GM21367 (cell line): Measurements from ENCODE around the gene BAHCC1.

Source experiments
- ATAC-seq: cut with Tn5 transposase; IDR thresholded peaks from one replicate; pipeline ENCODE4 v1.9.1; 2021; ENCODE audit not compliant: unreplicated experiment

Gene BAHCC1

DNA sequence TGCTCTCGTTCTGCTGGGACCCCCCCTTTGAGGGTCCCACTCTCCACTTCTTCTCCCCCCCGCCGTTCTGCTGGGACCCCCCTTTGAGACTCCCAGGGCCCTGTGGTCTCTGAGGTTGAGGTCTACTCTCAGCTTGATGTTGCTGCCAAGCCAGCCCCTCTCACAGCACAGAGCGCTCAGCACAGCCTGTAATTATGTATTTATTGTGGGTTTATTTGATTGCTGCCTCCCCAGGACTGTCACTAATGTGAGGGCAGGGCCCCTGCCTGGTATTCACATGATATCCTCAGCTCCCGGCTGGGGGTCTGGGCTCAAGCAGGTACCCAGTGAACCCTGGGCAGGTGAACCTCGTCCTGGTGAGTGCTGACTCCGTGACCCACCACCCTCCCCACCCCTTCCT is 81.9 kb downstream of the BAHCC1 start:
- no peak for ATAC-seq

DNA sequence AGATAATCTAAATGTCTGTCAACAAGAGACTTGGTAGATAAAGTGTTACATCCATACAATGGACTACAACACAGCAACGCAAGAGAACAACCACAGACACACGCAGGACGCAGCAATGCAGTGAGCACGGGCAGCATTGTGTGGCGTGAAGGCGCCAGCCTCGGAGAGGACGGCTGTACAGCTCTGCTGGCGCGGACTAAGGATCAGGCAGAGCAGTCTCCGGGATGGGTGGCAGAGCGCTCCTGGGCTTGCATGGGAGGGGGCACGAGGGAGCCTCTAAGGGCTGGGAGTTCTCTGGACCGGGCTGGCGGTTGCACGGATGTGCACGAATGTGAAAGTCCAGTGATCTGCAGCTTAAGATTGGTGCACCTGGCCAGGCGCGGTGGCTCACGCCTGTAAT is 82.9 kb downstream of the BAHCC1 start:
- ATAC-seq: no peak

DNA sequence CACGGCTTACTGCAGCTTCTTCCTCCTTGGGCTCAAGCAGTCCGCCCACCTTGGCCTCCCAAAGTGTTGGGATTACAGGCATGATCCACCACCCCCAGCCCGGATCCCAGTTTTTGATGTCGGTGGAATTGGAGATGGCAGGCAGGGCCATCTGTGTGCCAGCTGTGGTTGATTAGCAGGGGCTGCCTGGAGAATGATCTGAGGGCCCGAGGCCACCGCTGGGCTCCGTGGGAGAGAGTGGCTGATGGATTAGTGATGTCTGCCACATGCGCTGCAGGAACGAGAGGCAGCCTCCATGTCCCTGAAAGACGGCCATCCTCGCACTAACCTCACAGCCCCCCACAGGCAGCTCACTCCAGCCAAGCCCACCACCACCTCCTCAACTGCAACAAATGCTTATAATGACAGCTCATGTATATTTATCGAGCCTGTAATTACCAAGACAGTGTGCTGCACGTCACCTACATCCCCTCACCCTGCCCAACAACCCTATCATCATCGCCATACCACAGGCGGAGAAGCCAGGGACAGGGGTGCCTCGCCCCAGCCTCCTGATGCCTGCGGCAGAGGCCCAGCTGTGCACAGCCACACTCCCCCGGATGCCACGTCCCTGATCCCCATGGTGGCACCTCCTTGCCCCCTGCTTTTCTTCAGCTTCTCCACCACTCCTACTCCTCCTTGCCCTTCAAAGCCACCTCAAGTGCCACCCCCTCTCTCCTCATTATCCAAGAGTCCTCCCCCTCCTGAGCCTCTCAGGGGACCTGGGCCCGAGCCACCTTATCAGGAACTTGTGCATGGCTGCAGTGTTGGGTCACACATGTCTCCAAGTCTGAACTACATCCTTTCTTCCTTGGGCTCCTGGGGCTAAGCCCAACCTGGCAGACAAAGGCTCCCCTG is 84.2 kb downstream of the BAHCC1 start:
- ATAC-seq: no peak

DNA sequence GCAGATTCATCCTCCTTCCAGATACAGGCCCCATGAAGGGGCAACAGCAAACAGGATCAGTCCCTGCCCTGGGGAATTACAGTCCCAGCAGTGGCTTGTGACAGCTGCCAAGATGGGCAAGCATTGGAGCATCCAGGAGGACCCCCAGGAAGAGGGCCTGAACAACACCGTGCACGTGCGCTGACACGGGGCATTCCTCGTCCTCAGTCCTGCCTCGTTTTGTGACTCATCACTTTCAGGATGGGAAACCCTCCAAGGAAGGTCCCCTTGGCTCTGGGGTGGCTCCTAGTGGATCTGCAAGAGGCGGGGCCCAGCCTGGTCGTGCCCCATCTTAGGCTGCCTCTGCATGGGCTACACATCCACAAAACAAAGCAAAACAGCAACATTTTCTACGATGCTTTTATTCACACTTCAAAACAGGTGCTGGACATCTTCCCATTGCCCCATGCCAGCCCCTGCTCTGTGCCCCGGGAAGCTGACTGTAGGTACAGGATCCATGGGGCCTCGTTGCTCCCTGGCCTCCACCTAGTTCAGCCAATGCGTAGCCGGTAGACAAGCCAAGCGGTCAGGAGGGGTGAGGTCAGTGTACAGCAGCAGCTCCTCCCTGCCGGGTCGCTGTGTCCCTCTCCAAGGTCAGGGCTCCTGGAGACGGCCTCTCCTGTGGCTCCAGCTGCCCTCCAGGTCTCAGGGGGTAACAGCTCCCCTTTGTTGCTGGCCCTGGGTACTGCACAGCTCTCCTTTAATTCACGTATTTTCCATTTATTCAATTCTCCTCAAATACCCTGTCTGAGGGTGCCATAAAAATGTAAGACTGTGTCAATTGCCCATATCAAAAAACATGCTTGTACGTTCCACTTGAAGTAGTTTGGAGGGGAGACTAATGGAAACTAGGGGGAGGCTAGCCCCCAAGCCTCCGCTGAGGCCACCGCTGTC is 85.1 kb downstream of the BAHCC1 start:
- no peak for ATAC-seq

DNA sequence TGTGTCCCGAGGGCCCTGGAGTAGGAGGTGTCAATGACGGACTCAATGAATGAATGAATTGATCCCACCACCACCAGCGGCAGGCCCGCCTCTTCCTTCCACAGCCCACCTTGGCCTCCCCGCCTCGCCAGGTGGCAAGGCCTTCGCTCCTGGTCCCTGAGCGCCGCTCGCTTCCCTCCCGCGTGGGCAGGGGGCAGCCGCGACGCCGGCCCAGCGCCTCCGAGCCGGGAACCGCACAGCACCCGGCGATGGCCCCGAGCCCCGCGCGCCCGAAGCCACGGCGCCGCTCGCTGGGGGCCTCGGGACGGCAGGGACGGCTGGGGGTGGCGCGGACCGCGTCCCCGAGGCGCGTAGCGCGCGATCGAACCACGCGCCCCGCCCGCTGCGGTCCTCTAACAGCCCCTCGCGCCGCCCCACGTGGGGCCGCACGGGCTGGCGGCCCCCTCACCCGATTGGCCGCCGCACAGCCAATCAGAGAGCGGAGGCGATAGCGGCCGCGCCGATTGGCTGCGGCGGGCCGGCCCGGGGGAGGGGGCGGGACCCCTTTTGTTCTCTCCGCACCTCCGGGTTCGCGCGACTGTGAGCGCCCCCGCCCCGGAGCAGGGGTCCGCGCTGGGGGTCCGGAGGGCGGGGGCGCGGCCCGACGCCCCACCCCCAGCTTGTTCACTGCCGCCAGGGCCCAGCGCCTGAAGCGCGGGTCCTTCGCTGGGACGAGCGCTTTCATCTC is 86.0 kb downstream of the BAHCC1 start:
- no peak for ATAC-seq

DNA sequence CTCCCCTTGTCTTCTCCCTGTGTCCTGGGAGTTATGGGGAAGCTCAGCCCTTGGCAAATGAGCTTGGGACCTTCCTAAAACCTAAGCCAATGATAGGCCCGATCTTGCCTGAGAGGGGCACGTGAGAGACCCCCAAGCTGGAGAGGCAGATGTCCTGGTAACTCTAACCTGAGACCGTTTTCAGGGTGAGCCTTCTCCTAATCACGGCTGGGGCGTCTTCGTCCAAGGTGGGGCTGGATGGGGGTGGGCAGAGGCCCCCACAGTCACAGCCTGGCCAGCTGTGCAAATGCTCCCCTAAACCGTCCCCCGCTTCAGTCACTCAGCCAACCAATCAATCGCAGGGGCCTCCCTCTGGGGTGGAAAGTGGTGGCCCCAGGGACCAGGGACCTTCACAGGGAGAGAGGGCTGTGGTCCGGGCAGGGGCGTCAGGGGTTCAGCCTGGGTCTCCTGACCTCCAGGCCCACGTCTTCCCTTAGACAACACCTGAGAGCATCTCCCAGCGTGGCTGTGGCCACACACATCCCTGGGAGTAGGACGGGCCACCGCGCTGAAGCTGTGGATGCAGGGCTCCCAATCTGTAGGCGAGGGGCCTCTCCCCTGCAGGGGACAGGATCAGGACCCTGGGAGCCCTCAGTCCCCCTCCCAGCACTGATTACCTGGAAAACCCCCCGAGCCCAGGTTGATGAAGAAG is 86.7 kb downstream of the BAHCC1 start:
- no peak for ATAC-seq

DNA sequence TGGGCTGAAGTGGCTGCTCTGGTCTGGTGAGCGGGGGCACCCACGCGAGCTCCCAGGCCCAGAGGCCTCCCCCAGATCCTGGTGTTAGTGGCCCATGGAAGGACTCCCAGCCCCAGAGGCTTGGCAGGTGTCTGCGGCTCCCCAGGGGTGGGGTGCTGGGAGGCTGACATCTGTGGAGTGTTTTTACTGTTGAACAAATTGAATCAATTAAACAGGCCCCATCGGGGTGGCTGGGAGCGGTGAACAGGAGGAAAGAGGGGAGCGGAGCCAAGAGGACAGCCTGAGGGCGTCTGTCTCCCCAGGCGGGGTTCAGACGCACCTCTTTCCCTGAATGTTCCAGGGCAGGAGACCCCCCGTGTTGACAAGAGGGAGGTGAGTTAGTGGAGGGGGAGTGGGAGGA is 87.4 kb downstream of the BAHCC1 start:
- ATAC-seq: no peak

DNA sequence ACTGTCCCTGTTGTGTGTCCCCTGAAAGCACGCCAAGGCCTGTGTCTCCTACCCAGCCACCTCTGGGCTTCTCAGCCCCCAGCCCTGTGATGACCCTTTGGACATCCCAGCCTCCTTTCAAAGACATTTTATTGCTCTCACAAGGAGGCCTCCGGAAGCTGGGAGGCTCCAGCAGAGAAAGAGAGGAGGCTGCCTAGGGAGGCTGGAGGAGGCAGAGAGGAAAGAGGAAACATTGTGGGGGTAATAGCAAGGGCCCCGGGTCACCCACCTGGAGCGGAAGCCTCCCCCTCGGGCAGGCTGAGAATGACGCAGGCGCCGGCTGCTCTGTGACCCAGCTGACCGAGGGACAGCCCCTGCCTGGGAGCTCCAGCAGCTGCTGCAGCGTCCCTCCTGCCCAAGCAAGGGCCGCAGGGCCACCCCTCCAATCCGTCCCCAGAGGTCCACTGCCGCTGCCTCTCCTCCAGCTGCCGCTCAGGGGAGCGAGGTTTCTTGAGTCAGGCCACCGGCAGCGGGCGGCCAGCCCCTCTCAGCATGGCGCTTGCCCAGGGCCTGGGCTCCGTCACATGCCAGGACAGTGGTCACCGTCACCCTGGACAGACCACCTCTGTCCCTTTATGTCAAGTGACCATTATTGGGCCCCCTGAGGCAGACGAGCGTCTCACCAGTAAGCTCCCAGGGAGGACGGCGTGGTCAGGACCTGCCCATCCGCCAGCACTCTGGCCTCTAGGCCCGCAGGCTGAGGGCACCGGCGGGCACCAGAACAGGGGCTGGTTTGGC is 88.0 kb downstream of the BAHCC1 start:
- no peak for ATAC-seq

DNA sequence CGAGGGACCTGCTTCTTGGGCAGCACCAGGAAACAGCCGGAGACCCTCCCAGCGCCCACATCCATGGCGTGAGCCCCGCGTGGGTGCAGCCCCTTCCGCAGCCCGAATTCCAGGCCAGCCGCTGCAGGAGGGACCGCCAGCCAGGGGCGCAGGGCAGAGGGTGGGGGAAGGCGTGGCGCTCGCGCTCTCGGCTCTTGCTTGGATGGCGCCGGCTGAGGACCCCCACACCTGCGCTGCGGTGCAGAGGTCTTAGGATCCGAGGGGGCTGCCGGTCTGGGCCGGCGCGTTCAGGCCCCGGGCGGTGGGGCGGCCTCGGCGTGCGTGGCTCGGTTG is 88.6 kb downstream of the BAHCC1 start:
- no peak for ATAC-seq

DNA sequence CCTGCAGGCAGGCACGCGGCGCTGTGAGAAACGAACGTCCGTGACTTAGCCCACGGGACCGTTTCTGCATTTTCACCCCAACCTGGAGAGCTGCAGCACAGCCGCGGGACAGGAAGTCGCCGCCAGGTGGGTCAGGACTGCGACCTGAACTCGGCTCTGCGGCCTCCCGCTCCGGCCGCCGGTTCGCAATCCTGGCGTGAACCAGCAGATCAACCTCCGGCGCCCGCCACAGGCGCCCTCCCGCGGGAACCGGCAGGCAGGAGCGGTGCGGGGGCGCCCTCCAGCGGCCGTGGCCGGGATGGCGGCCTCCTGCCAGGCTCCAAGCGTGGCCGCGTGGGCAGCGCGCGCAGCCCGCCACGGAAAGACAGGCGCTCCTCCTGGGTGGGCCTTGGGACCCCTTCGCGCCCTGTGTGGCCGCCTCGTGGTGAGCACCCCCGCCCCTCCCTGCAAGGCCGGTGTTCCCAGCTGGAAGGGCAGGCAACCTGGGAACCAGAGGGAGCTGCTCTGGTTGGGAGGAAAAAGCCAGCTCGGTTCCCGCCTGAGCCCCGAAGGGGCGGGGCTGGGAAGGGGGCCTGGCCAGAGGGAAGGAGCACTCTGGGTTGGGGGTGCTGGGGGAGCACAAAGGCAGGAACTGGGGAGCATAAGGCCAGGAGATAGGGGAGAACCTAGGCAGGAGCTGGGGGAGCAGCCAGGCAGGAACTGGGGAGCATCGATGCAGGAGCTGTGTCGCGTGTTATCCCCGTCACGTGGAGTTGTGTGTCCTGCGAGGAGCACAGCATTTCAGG is 89.1 kb downstream of the BAHCC1 start:
- peak; percentile 47 for ATAC-seq

DNA sequence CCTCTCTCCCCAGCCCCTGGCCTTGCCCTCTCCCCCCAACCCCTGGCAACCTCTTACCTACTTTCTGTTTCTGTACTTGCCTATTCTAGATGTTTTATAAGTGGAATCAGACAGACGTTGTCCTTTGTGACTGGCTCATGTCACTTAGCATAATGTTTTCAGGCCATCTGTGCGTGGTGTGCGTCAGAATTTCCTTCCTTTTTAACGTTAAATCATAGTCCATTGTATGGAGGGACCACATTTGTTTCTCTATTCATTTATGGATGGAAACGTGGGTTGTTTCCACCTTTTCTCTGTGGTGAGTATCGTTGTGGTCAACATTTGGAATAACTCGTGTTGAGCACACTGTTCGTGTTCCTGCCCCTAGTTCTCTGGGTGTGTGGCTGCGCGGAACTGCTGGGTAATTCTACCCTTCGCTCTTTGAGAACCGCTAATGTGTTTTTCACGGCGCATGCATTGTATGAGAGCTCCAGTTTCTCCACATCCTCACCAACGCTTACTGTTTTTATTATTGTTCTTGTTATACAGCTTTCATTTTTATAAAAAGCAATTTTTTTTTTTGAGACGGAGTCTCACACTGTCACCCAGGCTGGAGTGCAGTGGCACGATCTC is 91.0 kb downstream of the BAHCC1 start:
- no peak for ATAC-seq

DNA sequence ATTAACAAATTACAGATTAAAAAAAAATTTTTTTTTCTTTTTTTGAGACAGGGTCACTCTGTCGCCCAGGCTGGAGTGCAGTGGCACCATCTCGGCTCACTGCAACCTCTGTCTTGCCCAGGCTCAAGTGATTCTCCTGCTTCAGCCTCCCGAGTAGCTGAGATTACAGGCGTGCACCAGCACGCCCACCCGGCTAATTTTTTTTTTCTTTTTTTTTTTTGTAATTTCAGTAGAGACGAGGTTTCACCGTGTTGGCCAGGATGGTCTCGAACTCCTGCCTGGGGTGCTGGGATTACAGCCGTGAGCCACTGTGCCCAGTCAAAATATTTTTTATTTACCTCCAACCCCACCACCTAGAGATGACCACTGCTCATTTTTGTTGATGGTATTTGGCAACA is 91.8 kb downstream of the BAHCC1 start:
- no peak for ATAC-seq

DNA sequence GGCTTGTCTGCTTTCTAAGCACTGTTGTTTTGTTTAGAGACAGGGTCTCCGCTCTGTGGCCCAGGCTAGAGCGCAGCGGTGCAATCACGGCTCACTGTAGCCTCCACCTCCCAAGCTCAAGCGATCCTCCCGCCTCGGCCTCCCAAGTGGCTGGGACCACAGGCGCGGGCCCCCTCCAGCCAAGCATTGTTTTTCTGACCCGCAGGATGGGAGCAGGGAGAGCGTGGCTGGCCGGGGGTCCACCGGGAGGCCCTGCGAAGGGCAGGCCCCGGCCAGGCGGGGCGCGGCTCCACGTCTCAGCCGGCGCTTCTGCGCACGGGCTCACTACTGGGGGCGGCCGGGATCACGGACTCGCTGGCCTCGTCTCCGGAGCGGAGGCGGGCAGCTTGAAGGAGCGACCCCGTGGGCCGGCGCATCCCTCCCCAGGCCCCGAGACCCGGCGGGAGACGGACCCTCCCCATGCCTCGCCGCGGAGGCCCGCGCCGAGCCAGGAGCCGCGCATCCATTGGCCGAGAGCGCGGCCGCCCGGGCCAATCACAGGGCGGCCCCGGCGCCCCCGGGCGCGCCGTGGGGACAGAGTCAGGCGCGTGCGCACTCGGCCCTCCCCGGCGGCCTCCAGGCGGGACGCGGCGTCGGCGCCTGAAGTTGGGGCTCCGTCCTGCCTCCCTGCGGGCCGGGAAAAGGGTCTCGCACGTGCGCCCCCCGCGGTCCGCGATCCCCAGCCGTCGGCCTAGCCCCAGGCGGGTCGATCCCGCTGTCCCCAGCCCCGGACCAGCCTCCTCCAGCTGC is 92.4 kb downstream of the BAHCC1 start:
- ATAC-seq: no peak

DNA sequence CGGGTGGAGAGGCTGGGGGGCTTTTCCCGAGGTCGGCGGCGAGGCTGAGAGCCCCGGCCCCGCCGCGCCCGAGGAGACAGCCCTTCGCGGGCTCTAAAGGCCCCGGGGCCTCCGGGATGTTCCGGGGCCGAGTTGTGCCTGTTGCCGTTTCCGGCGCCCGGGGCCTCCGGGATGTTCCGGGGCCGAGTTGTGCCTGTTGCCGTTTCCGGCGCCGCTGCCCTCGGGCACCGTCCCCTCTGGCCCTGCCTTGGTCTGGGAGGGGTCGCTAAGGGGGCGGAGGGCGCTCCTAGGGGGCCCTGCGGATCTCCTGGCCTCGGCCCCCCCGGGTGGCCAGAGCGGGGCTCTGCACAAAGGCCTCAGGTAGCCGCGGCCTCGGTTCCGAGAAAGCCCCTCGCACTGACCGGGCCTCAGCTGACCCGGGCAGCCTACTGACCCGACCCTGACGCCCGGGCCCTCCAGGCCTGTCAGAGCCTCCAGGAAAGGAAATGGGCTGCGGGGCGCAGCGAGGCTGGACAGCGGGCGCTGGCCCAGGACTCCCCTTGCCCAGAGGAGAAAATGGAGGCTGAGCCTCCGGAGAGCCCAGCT is 93.1 kb downstream of the BAHCC1 start:
- no peak for ATAC-seq

DNA sequence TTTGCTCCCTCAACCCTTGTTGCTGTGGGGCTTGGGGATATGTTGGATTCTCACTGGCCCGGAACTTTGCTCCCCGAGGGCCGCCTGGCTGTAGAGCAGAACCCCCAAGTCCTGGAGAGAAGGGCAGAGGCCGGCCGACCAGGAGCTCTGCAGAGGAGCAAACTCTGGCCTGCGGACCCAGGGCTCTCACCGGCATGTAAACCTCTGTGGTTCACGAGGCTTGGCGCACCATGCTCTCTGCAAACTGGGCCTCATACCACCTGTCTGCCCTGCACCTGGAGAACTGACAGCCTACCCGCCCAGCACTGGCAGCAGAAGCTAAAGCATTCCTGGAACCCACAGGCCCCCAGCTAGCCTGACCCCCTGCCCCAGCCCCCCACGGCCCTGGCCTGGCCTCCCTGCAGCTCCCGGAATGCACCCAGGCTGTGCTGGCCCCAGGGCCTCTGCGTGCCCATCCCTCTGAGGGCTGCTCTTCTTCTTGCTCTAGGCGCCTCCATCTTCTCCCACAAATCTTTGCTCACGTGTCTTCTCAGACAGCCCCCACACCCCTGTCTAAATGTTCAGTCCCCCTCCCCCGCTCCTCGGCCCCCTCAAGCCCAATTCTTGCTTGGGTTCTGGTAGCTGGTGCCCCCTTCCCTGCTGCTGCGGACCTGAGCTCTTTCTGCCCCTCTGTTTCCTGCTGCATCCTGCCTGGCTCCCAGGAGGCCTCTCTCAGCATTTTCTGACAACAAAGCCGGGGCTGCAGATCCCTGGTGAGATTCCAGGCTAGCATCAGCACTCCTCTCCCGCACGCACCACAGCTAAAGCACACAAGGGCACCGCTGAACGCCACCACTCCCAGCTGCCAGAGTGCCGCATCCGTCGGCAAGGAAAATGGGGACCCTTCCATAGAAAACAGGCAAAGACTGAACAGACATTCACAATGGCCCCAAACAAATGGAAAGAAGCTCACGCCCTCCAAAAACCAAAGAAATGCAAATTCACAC is 94.0 kb downstream of the BAHCC1 start:
- ATAC-seq: no peak
